Activated naive CD4-positive, alpha-beta T cell treated with anti-CD3 and anti-CD28 coated beads, Interleukin-2, amount 10 ng/mL, durations not matched to agents 7 days and 5 days (primary cell): ENCODE measurements around the gene EARS2.
"Not testable (repeated sequence)": the region's sequence is repeated elsewhere in the genome, so short reads cannot be mapped to it uniquely, and the experiment has no call there.

ENCODE experiments used
- CTCF ChIA-PET: fragments of 350-600 bp; sonication (Branson Sonifier 250); formaldehyde crosslinking; loops from one replicate; lab custom pipeline; 2021; ENCODE audit warnings: antibody characterized with exemption; lab: Charles Lee
- DNase-seq: peaks from one replicate; pipeline ENCODE4 v3.0.0-alpha.2; 2020
- H3K27ac Mint-ChIP-seq: one replicate; pipeline ENCODE4 v1.8.0; 2021; ENCODE audit warnings: mild to moderate bottlenecking, moderate library complexity, mixed read lengths
- H3K27me3 Mint-ChIP-seq: one replicate; pipeline ENCODE4 v1.8.0; 2021; ENCODE audit warnings: mild to moderate bottlenecking, mixed read lengths
- H3K36me3 Mint-ChIP-seq: one replicate; pipeline ENCODE4 v1.8.0; 2021; ENCODE audit warnings: mixed read lengths
- H3K4me1 Mint-ChIP-seq: one replicate; pipeline ENCODE4 v1.8.0; 2021; ENCODE audit warnings: mixed read lengths
- H3K4me3 Mint-ChIP-seq: one replicate; pipeline ENCODE4 v1.8.0; 2021; ENCODE audit warnings: mild to moderate bottlenecking, moderate library complexity, mixed read lengths
- H3K9me3 Mint-ChIP-seq: one replicate; pipeline ENCODE4 v1.8.0; 2021; ENCODE audit warnings: mixed read lengths

EARS2 gene

DNA sequence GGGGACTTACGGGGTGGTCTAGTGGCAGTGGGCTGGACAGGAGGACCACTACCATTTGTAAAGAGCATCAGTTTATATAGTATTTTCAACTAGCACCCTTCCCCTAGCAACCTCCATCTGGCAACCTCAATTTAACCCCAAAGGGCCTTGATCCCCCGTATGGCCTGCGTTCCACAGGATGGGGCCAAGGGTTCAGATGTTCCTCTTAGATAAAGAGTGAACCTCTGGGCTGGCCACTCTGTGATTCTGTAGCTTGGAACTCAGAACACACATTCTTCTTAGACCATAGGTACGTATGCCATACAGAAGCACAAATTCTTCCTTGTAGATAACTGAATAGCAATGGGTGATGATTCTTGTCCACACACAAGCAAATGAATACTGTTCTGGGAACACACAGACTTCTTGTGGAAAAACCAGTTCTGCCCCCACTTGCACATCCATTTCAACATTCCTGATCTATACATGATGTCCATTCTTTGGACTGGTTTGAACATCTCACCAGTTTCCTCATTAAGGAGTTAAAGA, 44.9 kb downstream of the EARS2 start:
- Mint-ChIP-seq H3K27me3 (peaks cover 3% of the 10 kb centered on the region), H3K27ac (no peak overlapping the region), H3K36me3 (peaks cover 16% of the 10 kb centered on the region), H3K4me3 (no peak overlapping the region), H3K9me3 (no peaks in the 10 kb centered on the region), H3K4me1 (peaks cover 65% of the 10 kb centered on the region)
- DNase-seq: no peak
- CTCF ChIA-PET: no interaction called here

DNA sequence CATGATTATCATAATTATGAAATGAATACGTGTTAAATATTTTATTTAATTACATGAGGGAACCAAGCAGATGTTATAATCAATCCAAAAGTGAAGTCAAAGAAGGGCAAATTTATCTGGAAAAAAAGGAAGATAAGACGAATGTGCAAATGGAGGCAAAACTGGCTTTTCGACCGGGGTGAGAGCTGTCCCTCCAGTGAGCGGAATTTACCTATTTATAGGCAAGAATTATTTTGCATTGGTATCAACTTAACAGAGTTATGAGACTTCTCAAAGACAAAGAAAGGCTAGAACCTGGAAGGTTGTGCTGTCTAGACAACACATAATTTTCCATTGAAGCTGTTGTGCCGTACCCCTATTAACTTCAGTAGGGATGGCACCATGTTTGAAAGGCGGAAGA, 45.4 kb downstream of the EARS2 start:
- no peaks in the 10 kb centered on the region for H3K9me3 Mint-ChIP-seq
- H3K36me3 Mint-ChIP-seq: peaks cover 19% of the 10 kb centered on the region
- CTCF ChIA-PET: no interaction called here
- DNase-seq: no peak
- peaks cover 3% of the 10 kb centered on the region for H3K27me3 Mint-ChIP-seq
- peak overlapping the region; percentile 54 for H3K4me3 Mint-ChIP-seq
- H3K4me1 Mint-ChIP-seq: peaks cover 67% of the 10 kb centered on the region
- no peak overlapping the region for H3K27ac Mint-ChIP-seq

DNA sequence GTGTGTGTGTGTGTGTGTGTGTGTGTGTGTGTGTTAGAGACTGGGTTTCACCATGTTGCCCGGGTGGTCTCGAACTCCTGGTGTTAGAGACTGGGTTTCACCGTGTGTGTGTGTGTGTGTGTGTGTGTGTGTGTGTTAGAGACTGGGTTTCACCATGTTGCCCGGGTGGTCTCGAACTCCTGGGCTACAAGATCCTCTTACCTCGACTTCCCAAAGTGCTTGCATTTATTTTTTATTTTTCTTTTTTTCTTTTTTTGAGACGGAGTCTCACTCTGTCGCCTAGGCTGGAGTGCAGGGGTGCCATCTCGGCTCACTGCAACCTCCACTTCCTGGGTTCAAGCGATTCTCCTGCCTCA, 46.3 kb downstream of the EARS2 start:
- H3K9me3 Mint-ChIP-seq, DNase-seq, H3K27me3 Mint-ChIP-seq, CTCF ChIA-PET: not testable (repeated sequence)
- H3K27ac Mint-ChIP-seq: peak overlapping the region; percentile 74
- peaks cover 21% of the 10 kb centered on the region for H3K36me3 Mint-ChIP-seq
- H3K4me3 Mint-ChIP-seq: peak overlapping the region; percentile 75
- H3K4me1 Mint-ChIP-seq: peaks cover 67% of the 10 kb centered on the region

DNA sequence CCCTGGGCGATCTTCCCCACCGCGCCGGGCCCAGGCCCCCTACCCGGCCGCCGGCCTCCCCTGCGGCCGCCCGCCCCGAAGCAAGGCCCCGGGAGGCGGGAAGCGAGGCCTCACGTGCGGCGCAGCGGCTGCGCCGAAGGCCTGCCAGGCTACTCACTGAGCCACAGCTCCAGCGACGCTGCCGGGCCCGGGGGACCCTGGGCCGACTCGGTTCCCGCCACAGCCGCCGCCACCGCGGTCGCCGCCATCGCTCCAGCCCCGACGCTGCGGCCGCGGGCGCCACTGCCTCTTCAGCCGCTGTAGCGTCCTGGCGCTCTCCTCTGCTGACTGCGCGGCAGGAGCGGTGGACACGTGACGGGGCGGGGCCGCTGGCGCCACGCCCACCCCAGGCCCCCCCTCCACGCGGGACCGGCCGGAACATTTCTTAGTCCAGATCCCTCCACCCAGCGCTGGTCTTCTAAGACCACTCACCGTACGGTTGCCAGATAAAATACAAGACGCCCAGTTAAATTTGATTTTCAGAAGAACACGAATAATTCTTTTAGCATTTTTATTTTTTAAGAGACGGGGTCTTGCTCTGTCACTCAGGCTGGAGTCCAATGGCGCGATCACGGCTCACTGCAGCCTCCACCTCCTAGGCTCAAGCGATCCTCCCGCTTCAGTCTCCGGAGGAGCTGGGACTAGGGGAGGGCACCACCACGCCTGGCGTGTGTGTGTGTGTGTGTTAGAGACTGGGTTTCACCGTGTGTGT, 46.8 kb downstream of the EARS2 start, which contains the start of gene GGA2:
Gene GGA2, minus strand, starts transcription at position 331 of the 751 bp plus-strand sequence. Its CDS starts 83 bp downstream, at position 248.
- Mint-ChIP-seq H3K4me1 (peaks cover 66% of the 10 kb centered on the region), H3K9me3 (no peaks in the 10 kb centered on the region), H3K27ac (peak within 1 kb of the TSS; percentile 90), H3K4me3 (peak within 1 kb of the TSS; percentile 77), H3K27me3 (peaks cover 3% of the 10 kb centered on the region), H3K36me3 (peaks cover 19% of the 10 kb centered on the region)
- CTCF ChIA-PET: interaction anchor here (0.7 kb wide), 1 partner anchor 82 kb away, joined by 3 read pairs; no protein-coding TSS in a partner anchor
- peak; percentile 84 for DNase-seq

DNA sequence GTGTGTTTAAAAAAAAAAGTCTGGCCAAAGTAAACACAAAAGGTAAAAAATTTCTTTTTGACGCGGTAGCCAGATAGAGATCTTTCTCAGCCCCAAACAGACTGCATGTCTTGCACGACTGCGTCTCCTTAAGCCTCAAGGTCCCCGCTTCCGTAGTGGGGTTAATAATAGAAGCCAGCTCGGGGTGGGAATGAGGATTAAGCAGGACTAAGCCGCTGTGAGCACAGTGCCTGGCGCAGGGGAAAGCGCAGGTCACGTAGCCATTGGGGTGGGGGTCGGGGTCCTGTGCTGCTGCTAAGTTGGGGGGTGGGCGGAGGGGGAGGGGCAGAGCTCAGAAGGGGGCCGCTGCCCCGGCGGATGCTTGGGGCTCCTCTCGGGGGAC, 47.4 kb downstream of the EARS2 start:
- Mint-ChIP-seq H3K36me3 (peaks cover 19% of the 10 kb centered on the region), H3K4me1 (peaks cover 66% of the 10 kb centered on the region), H3K27ac (peak overlapping the region; percentile 90), H3K4me3 (peak overlapping the region; percentile 77), H3K9me3 (no peaks in the 10 kb centered on the region), H3K27me3 (peaks cover 3% of the 10 kb centered on the region)
- DNase-seq: peak; percentile 57
- CTCF ChIA-PET: interaction anchor here (0.6 to 1.1 kb wide), 3 partner anchors 33 to 87 kb away, joined by 3 read pairs; no protein-coding TSS in a partner anchor

DNA sequence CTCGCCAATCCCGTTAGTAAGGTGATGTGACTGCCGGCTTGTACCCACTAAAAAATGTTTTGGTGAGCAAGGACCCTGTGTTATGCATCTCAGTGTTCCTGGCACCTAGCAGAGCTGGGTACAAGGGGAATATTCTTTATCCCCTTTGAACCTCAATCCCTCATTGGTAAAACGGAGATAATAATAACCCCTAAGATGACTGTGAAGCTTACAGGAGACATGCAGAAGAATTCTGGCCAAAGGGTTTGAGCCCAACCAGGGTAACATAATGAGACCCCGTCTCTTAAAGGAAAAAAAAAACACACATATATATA, 47.8 kb downstream of the EARS2 start:
- Mint-ChIP-seq H3K27me3 (peaks cover 3% of the 10 kb centered on the region), H3K4me3 (peak overlapping the region; percentile 77), H3K36me3 (peaks cover 19% of the 10 kb centered on the region), H3K27ac (no peak overlapping the region), H3K9me3 (no peaks in the 10 kb centered on the region), H3K4me1 (peaks cover 66% of the 10 kb centered on the region)
- no peak for DNase-seq
- CTCF ChIA-PET: interaction anchor here (0.6 to 1.1 kb wide), 3 partner anchors 33 to 87 kb away, joined by 3 read pairs; no protein-coding TSS in a partner anchor

DNA sequence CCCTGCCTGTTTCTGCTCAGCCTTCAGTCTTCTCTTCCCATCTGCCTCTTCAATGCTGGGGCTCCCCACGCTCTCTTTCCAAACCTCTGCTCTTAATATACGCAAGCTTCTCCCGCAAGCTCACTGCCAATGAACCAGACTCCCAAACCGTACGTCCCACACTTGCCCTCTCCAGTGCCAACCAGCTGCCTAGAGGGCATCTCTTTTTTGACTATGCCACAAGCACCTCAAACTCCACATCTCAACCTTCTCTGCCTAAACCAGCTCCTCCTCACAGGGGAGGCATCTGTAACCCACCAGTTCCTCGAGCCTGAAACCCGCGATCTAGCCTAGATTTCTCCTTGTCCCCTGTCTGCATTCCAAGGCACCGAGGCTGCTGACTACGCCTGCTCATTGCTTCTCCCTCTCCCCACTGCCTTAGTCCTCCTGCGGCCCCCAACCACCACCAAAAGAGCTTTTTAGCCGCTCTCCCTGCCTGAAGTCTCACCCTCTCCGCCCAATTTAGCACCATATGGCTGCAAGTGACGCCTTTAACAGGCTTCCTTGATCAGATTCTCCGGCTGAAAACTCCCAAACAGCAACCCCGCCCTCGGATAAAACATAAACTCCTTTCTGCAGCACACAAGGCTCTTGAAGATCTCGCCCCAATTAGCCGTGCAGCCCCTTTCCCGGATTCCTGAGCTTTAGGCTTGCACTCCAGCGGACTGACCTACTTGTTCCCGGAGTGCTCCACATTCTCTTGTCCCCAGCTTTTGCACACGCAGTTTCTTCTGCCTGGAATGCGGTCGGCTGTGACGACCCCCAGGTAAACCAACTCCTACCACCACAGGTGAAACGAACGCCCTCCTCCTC, 48.3 kb downstream of the EARS2 start:
- H3K27ac Mint-ChIP-seq: peak overlapping the region; percentile 4
- peaks cover 66% of the 10 kb centered on the region for H3K4me1 Mint-ChIP-seq
- no peaks in the 10 kb centered on the region for H3K9me3 Mint-ChIP-seq
- H3K4me3 Mint-ChIP-seq: peak overlapping the region; percentile 77
- H3K27me3 Mint-ChIP-seq: peaks cover 3% of the 10 kb centered on the region
- peaks cover 19% of the 10 kb centered on the region for H3K36me3 Mint-ChIP-seq
- CTCF ChIA-PET: interaction anchor here (1.1 kb wide), 1 partner anchor 88 kb away, joined by 3 read pairs; no protein-coding TSS in a partner anchor
- no peak for DNase-seq

DNA sequence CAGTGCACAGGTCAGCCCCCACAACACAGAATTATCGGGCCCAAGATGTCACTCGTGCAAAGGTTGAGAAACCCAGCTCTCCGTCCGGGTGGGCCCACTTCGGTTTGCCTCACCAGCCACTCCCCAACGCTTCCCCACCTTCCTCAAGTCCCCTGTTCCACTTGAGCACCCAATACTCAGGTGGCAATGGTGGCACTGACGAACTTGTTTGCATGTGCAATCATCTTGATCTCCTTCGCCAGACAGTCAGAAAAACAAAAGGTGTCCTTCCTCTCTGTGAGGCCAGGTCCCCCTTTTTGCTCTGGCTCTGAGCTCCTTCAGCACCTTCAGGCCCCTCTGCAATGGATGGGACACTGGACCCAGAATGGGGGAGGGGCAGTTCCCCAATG, 50.5 kb downstream of the EARS2 start:
- Mint-ChIP-seq H3K27me3 (no peaks in the 10 kb centered on the region), H3K9me3 (no peaks in the 10 kb centered on the region), H3K4me3 (no peak overlapping the region), H3K36me3 (peaks cover 19% of the 10 kb centered on the region), H3K27ac (no peak overlapping the region), H3K4me1 (peaks cover 69% of the 10 kb centered on the region)
- DNase-seq: no peak
- CTCF ChIA-PET: interaction anchor here (1.2 to 2.0 kb wide), 3 partner anchors 52 to 90 kb away, joined by 3 to 7 read pairs (median 4); no protein-coding TSS in a partner anchor

DNA sequence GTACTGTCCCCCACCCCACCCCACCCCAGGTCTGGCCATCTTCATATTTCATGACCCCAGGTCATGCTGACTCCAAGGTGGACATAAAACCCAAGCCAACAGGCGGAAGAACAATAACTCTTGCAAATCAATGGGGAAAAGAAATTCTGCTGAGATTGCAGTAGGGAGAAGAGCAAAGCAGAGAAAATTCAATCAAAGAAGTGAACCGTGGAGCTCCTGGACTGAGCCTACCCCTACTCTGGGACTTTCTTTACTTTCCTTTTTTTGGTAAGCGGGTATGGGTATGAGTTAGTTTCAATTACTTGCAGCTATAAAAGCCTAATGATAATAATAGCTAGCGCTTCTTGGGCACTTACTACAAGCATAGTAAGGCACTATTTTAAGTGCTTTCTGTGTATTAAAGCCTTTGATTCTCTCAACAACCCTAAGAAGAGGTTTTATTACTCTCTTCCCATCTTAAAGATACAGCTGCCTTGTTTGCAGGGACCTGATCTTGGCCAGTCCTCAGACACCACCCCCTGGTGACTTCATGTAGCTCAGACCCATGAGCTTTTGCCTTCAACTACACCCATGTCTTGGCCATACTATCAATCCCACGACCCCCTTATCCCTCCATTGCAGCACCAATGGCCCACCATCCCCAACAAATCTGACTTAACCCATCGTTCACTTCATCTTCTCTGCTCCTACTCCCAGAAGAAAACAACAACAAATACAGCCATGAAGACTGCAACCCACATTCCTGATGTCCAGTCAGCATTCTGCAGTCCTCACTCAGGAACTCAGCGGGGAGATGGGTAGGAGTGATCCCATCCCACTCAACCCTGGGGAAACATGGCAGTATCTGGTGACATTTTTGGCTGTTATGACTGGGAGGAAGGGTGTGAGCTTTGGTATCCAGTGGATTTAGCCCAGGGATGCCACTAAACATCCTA, 51.2 kb downstream of the EARS2 start:
- Mint-ChIP-seq H3K4me1 (peaks cover 65% of the 10 kb centered on the region), H3K27me3 (no peaks in the 10 kb centered on the region), H3K27ac (no peak overlapping the region), H3K9me3 (no peaks in the 10 kb centered on the region), H3K4me3 (no peak overlapping the region), H3K36me3 (peaks cover 19% of the 10 kb centered on the region)
- DNase-seq: no peak
- CTCF ChIA-PET: interaction anchor here (1.2 to 2.0 kb wide), 3 partner anchors 52 to 91 kb away, joined by 3 to 7 read pairs (median 4); no protein-coding TSS in a partner anchor

DNA sequence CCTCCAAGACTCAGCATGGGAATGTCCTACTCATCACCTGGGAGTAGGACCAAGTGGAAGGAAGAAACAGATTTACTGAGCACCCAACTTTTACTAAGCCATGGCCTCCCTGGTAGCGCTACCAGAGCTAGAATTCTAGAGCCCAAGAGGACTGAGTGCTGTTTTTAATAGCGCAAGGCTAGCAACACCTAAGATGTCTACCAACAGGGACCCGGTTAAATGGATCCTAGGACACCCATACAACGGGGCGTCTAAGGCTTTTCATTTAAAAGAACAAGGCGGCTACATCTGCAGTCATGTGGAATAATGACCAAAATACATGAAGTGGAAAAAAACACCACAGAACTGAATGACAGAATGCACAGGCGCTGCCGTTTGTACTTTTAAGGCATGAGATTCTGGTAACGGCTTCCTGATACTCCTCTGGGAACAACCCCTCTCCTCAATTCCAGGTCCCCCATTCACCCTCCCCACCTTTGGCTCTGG, 51.9 kb downstream of the EARS2 start:
- DNase-seq: no peak
- Mint-ChIP-seq H3K27ac (peak overlapping the region; percentile 68), H3K36me3 (peaks cover 19% of the 10 kb centered on the region), H3K4me3 (no peak overlapping the region), H3K4me1 (peaks cover 67% of the 10 kb centered on the region), H3K27me3 (no peaks in the 10 kb centered on the region), H3K9me3 (no peaks in the 10 kb centered on the region)
- CTCF ChIA-PET: interaction anchor here (0.9 to 2.0 kb wide), 6 partner anchors 10 to 92 kb away, joined by 3 to 7 read pairs (median 4); no protein-coding TSS in a partner anchor

DNA sequence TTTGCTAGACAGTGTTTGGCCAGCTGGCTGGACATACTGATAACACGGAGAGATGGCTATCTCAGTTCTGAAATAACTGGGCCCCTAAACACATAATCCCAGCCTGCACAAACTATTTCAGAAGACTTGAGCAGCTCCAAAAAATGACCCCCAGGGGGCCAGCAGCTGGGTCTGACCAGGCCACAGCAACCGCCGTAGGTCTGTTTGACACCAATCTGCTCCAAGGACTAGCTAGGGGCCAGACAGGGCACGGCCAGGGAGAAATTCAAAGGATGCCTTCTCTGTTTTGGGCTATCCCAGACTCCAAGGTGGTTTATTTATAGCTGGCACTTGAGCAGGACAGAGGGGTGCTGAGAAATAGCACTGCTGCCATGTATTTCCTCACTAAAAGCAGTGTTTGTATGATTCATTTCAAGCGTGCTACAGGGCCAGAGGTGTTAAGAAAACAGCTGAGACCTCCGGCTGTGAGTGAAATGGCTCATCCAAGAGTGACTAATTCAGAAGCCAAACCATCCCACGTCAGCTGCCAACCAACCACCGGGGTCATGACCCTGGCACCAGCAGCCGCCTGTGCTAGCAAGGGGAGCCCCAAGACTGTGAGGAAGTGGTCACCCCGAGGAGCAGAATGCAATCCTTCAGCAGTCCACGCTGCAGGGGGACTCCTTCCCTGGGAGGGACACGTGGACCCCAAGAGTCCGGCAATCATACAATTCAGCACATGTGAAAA, 52.5 kb downstream of the EARS2 start:
- Mint-ChIP-seq H3K9me3 (no peaks in the 10 kb centered on the region), H3K27me3 (no peaks in the 10 kb centered on the region), H3K4me1 (peaks cover 72% of the 10 kb centered on the region), H3K36me3 (peaks cover 19% of the 10 kb centered on the region), H3K27ac (peak overlapping the region; percentile 70), H3K4me3 (no peak overlapping the region)
- DNase-seq: peak; percentile 74
- CTCF ChIA-PET: interaction anchor here (0.9 to 1.6 kb wide), 4 partner anchors 10 to 92 kb away, joined by 3 to 7 read pairs (median 4); no protein-coding TSS in a partner anchor

DNA sequence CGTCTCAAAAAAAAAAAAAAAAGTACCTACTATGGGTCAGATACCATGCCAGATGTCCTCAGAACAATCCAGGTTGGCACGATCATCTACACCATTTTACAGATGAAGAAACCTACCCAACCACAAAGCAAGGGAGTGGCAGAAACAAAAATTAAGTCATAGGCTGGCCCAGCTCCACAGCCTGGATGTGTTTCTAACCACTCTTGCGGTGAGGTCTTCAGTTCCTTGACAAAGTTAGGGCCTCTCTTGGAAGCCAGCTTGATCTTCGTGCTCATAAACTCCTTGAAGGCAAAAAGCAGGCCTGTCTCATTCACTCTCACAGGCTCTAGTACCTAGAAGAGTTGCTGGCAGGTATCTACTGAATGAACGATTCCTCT, 53.1 kb downstream of the EARS2 start:
- H3K27ac Mint-ChIP-seq: peak overlapping the region; percentile 70
- CTCF ChIA-PET: interaction anchor here (0.9 to 1.6 kb wide), 4 partner anchors 11 to 93 kb away, joined by 3 to 7 read pairs (median 4); no protein-coding TSS in a partner anchor
- H3K4me3 Mint-ChIP-seq: no peak overlapping the region
- no peak for DNase-seq
- H3K4me1 Mint-ChIP-seq: peaks cover 69% of the 10 kb centered on the region
- H3K9me3 Mint-ChIP-seq: no peaks in the 10 kb centered on the region
- peaks cover 16% of the 10 kb centered on the region for H3K36me3 Mint-ChIP-seq
- H3K27me3 Mint-ChIP-seq: no peaks in the 10 kb centered on the region
